Mesenchymal stem cell (in vitro differentiated cells and primary cell): Measurements from ENCODE around the gene C21orf91.

Experiments used
- DNase-seq: peaks from one replicate; pipeline ENCODE4 v3.0.0-alpha.2; 2013
- H2AFZ ChIP-seq: one replicate; pipeline ENCODE4 v1.6.1; 2013; ENCODE audit warnings: low read depth, mild to moderate bottlenecking, control low read depth, inconsistent platforms, low read length, moderate library complexity
- H2AK5ac ChIP-seq: 2 replicates; pipeline ENCODE4 v1.6.1; 2013; ENCODE audit warnings: low read length, moderate library complexity, mild to moderate bottlenecking, inconsistent platforms; ENCODE audit not compliant: severe bottlenecking
- H2BK120ac ChIP-seq: one replicate; pipeline ENCODE4 v1.6.1; 2013; ENCODE audit warnings: low read depth, mild to moderate bottlenecking, inconsistent platforms, low read length, moderate library complexity
- H2BK12ac ChIP-seq, 2 experiments: one replicate each; pipeline ENCODE4 v1.6.1; 2013; ENCODE audit warnings: inconsistent platforms in 2 of 2, low read length in 2 of 2, mild to moderate bottlenecking in 2 of 2, moderate library complexity in 2 of 2, control low read depth in 1 of 2
- H2BK15ac ChIP-seq: one replicate; pipeline ENCODE4 v1.6.1; 2013; ENCODE audit warnings: mild to moderate bottlenecking, low read depth, inconsistent platforms; ENCODE audit not compliant: poor library complexity, severe bottlenecking
- H2BK5ac ChIP-seq: 2 replicates; pipeline ENCODE4 v1.6.1; 2013; ENCODE audit warnings: low read depth, mild to moderate bottlenecking, low read length, control low read depth, inconsistent platforms; ENCODE audit not compliant: poor library complexity, severe bottlenecking
- H3K14ac ChIP-seq, 2 experiments: one replicate each; pipeline ENCODE4 v1.6.1; 2013; ENCODE audit warnings: inconsistent platforms in 2 of 2, low read length in 2 of 2, control low read depth in 1 of 2, mild to moderate bottlenecking in 1 of 2, moderate library complexity in 1 of 2
- H3K18ac ChIP-seq, 2 experiments: one replicate each; pipeline ENCODE4 v1.6.1; 2013; ENCODE audit warnings: inconsistent platforms in 2 of 2, low read length in 2 of 2, control low read depth in 1 of 2, low read depth in 1 of 2, mild to moderate bottlenecking in 1 of 2
- H3K23ac ChIP-seq, 2 experiments: one replicate each; pipeline ENCODE4 v1.6.1; 2013; ENCODE audit warnings: inconsistent platforms in 2 of 2, low read length in 2 of 2, mild to moderate bottlenecking in 2 of 2, moderate library complexity in 2 of 2, control low read depth in 1 of 2
- H3K27ac ChIP-seq: 2 replicates; pipeline ENCODE4 v1.5.1; 2013; ENCODE audit warnings: mild to moderate bottlenecking, moderate library complexity, low read length, control low read depth, inconsistent platforms; ENCODE audit not compliant: poor library complexity, severe bottlenecking
- H3K27me3 ChIP-seq, 2 experiments: 2 replicates each; pipeline versions ENCODE4 v1.6.1 to v1.7.0; 2013; ENCODE audit warnings: low read length in 2 of 2, mild to moderate bottlenecking in 2 of 2, moderate library complexity in 2 of 2, control low read depth in 1 of 2, inconsistent platforms in 1 of 2; ENCODE audit not compliant: control insufficient read depth in 1 of 2, insufficient read depth in 1 of 2
- H3K36me3 ChIP-seq, 2 experiments: 2 replicates each; pipeline versions ENCODE4 v1.6.1 to v1.7.0; 2013; ENCODE audit warnings: low read length in 2 of 2, control low read depth in 1 of 2, inconsistent platforms in 1 of 2, low read depth in 1 of 2, mild to moderate bottlenecking in 1 of 2; ENCODE audit not compliant: insufficient read depth in 2 of 2, control insufficient read depth in 1 of 2
- H3K4ac ChIP-seq, 2 experiments: one replicate each; pipeline ENCODE4 v1.6.1; 2013; ENCODE audit warnings: inconsistent platforms in 2 of 2, low read length in 2 of 2, mild to moderate bottlenecking in 2 of 2, moderate library complexity in 2 of 2, control low read depth in 1 of 2, low read depth in 1 of 2
- H3K4me1 ChIP-seq: 2 replicates; pipeline ENCODE4 v1.6.1; 2013; ENCODE audit warnings: low read depth, low read length, control low read depth; ENCODE audit not compliant: control insufficient read depth, insufficient read depth
- H3K4me2 ChIP-seq: 2 replicates; pipeline ENCODE4 v1.6.1; 2013; ENCODE audit warnings: low read length, mild to moderate bottlenecking, inconsistent platforms; ENCODE audit not compliant: poor library complexity, severe bottlenecking
- H3K4me3 ChIP-seq, 2 experiments: 2 replicates each; pipeline versions ENCODE4 v1.5.1 to v1.7.0; 2013; ENCODE audit warnings: low read length in 2 of 2, mild to moderate bottlenecking in 2 of 2, control low read depth in 1 of 2, low read depth in 1 of 2; ENCODE audit not compliant: insufficient read depth in 1 of 2
- H3K79me1 ChIP-seq: replicated peaks from 2 replicates; pipeline ENCODE4 v1.6.1; 2013; ENCODE audit warnings: mild to moderate bottlenecking, control low read depth, low read length, inconsistent platforms; ENCODE audit not compliant: poor library complexity, severe bottlenecking
- H3K9ac ChIP-seq: 2 replicates; pipeline ENCODE4 v1.7.0; 2013; ENCODE audit warnings: mild to moderate bottlenecking, low read length, moderate library complexity
- H3K9me3 ChIP-seq: 2 replicates; pipeline ENCODE4 v1.7.0; 2013; ENCODE audit warnings: mild to moderate bottlenecking, low read length; ENCODE audit not compliant: control insufficient read depth
- H4K8ac ChIP-seq: one replicate; pipeline ENCODE4 v1.6.1; 2013; ENCODE audit warnings: inconsistent platforms, mild to moderate bottlenecking, low read length, moderate library complexity
- H4K91ac ChIP-seq: one replicate; pipeline ENCODE4 v1.6.1; 2013; ENCODE audit warnings: mild to moderate bottlenecking, low read length, inconsistent platforms
- WGBS: methylation state at CpG from one replicate; pipeline ENCODE4 v1.1.7; 2013; ENCODE audit warnings: mixed read lengths; 5-methylcytosine and 5-hydroxymethylcytosine counted together

Gene C21orf91

GRCh38 chr21:17753736-17754135, 65.4 kb downstream of the C21orf91 start:
- H2BK120ac ChIP-seq: no peak overlapping the region
- H3K18ac ChIP-seq: no peak overlapping the region
- H3K27me3 ChIP-seq: no peaks in the 10 kb centered on the region
- DNase-seq: no peak
- H2AK5ac ChIP-seq: no peak overlapping the region
- H3K27ac ChIP-seq: no peak overlapping the region
- no peak overlapping the region for H3K4ac ChIP-seq
- H2AFZ ChIP-seq: no peak overlapping the region
- no peak overlapping the region for H3K4me2 ChIP-seq
- H3K9ac ChIP-seq: no peak overlapping the region
- H3K79me1 ChIP-seq: no peaks in the 10 kb centered on the region
- H3K4me3 ChIP-seq: no peak overlapping the region
- H3K9me3 ChIP-seq: no peaks in the 10 kb centered on the region
- 74% methylated on average over 2 of the region's 2 CpGs for WGBS
- H4K8ac ChIP-seq: no peak overlapping the region
- no peaks in the 10 kb centered on the region for H3K36me3 ChIP-seq
- H2BK12ac ChIP-seq: no peak overlapping the region
- no peaks in the 10 kb centered on the region for H3K4me1 ChIP-seq
- H2BK15ac ChIP-seq: no peak overlapping the region
- no peak overlapping the region for H3K14ac ChIP-seq
- no peak overlapping the region for H4K91ac ChIP-seq
- H3K23ac ChIP-seq: no peak overlapping the region
- no peak overlapping the region for H2BK5ac ChIP-seq

- no peak overlapping the region for H2AK5ac ChIP-seq
- no peak overlapping the region for H3K4me3 ChIP-seq
- no peak overlapping the region for H3K4me2 ChIP-seq
- H3K9me3 ChIP-seq: no peaks in the 10 kb centered on the region
- H2BK120ac ChIP-seq: no peak overlapping the region
- no peak overlapping the region for H3K18ac ChIP-seq
- no peak overlapping the region for H2AFZ ChIP-seq
- 60% methylated on average over 2 of the region's 2 CpGs for WGBS
- H3K79me1 ChIP-seq: no peaks in the 10 kb centered on the region
- H3K27me3 ChIP-seq: no peaks in the 10 kb centered on the region
- no peak overlapping the region for H3K4ac ChIP-seq
- no peaks in the 10 kb centered on the region for H3K4me1 ChIP-seq
- no peak overlapping the region for H4K8ac ChIP-seq
- H3K27ac ChIP-seq: no peak overlapping the region
- H3K23ac ChIP-seq: no peak overlapping the region
- no peak overlapping the region for H4K91ac ChIP-seq
- no peak overlapping the region for H2BK15ac ChIP-seq
- no peak overlapping the region for H2BK5ac ChIP-seq
- no peak overlapping the region for H3K9ac ChIP-seq
- no peak overlapping the region for H3K14ac ChIP-seq
- DNase-seq: no peak
- no peak overlapping the region for H2BK12ac ChIP-seq
- no peaks in the 10 kb centered on the region for H3K36me3 ChIP-seq
Observed at GRCh38 chr21:17752171-17752570, 67.0 kb downstream of the C21orf91 start.

GRCh38 chr21:17746920-17747319, 72.2 kb downstream of the C21orf91 start:
- Histone ChIP-seq H3K27me3 (no peaks in the 10 kb centered on the region), H3K4me3 (no peak overlapping the region), H2BK15ac (no peak overlapping the region), H2BK5ac (no peak overlapping the region), H2BK120ac (no peak overlapping the region), H3K4me1 (no peaks in the 10 kb centered on the region), H3K14ac (no peak overlapping the region), H3K27ac (no peak overlapping the region), H4K91ac (no peak overlapping the region), H3K4me2 (no peak overlapping the region), H3K9me3 (no peaks in the 10 kb centered on the region), H2AK5ac (no peak overlapping the region), H4K8ac (no peak overlapping the region), H3K23ac (no peak overlapping the region), H2BK12ac (peak overlapping the region in 1 of 2 experiments; percentile 42), H3K4ac (no peak overlapping the region), H3K79me1 (no peaks in the 10 kb centered on the region), H3K18ac (no peak overlapping the region), H3K9ac (no peak overlapping the region), H3K36me3 (no peaks in the 10 kb centered on the region), H2AFZ (no peak overlapping the region)
- no peak for DNase-seq
- WGBS: 62% methylated on average over 2 of the region's 2 CpGs

DNA sequence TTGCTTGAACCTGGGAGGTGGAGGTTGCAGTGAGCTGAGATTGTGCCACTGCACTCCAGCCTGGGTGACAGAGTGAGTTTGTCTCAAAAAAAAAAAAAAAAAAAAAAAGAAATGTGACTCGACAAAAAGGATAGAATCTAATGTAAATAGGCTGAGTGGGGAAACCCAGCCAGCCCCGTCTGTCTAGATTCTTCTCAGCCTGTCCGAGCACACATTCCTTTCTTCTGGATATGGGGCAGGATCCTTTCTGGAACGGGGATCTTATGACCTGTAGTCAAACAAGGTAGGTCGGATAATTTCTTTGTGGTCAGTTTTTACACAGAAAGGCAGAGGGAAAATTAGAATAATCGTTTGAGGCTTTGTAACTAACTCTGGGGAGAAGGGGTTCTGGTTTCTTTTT, 74.1 kb downstream of the C21orf91 start:
- Histone ChIP-seq H3K23ac (no peak overlapping the region), H3K14ac (no peak overlapping the region), H4K91ac (no peak overlapping the region), H4K8ac (no peak overlapping the region), H2BK15ac (no peak overlapping the region), H3K4me1 (no peaks in the 10 kb centered on the region), H3K79me1 (no peaks in the 10 kb centered on the region), H2AK5ac (no peak overlapping the region), H3K9me3 (no peaks in the 10 kb centered on the region), H3K4ac (no peak overlapping the region), H2AFZ (no peak overlapping the region), H3K27ac (no peak overlapping the region), H3K18ac (no peak overlapping the region), H3K27me3 (no peaks in the 10 kb centered on the region), H3K4me3 (no peak overlapping the region), H3K9ac (no peak overlapping the region), H3K36me3 (no peaks in the 10 kb centered on the region), H3K4me2 (no peak overlapping the region), H2BK5ac (no peak overlapping the region), H2BK12ac (no peak overlapping the region), H2BK120ac (no peak overlapping the region)
- WGBS: 84% methylated on average over 6 of the region's 6 CpGs
- DNase-seq: no peak
